Subcutaneous abdominal adipose tissue (tissue), 5 donors: ENCODE results near the gene PAX5.

ENCODE experiments used
- H3K27ac ChIP-seq: one replicate; pipeline ENCODE4 v1.7.0; 2013; ENCODE audit warnings: low read depth, mild to moderate bottlenecking, inconsistent platforms, low read length, moderate library complexity
- H3K27me3 ChIP-seq, 5 donors: one replicate each; pipeline ENCODE4 v1.7.0; 2013; ENCODE audit warnings: low read length in 5 of 5, inconsistent platforms in 1 of 5; ENCODE audit not compliant: control insufficient read depth in 5 of 5, insufficient read depth in 4 of 5
- H3K36me3 ChIP-seq, 5 donors: one replicate each; pipeline ENCODE4 v1.7.0; 2013; ENCODE audit warnings: low read length in 5 of 5; ENCODE audit not compliant: control insufficient read depth in 5 of 5, insufficient read depth in 5 of 5
- H3K4me1 ChIP-seq, 5 donors: one replicate each; pipeline ENCODE4 v1.7.0; 2013; ENCODE audit warnings: low read length in 5 of 5, mild to moderate bottlenecking in 3 of 5, moderate library complexity in 1 of 5; ENCODE audit not compliant: control insufficient read depth in 5 of 5, insufficient read depth in 5 of 5
- H3K4me3 ChIP-seq, 5 donors: one replicate each; pipeline ENCODE4 v1.7.0; 2013; ENCODE audit warnings: low read length in 5 of 5, low read depth in 1 of 5
- H3K9ac ChIP-seq, 5 donors: one replicate each; pipeline ENCODE4 v1.7.0; 2013; ENCODE audit warnings: low read length in 5 of 5, mild to moderate bottlenecking in 4 of 5, moderate library complexity in 3 of 5
- H3K9me3 ChIP-seq, 5 donors: one replicate each; pipeline ENCODE4 v1.7.0; 2013; ENCODE audit warnings: low read length in 5 of 5; ENCODE audit not compliant: control insufficient read depth in 5 of 5
- donor health status: healthy.
- donor health status: healthy.
- donor health status: healthy.
- donor health status: healthy.
- donor health status: healthy.

Gene PAX5

GRCh38 chr9:36980148-36980974 lies 53.7 kb downstream of the PAX5 start:
- H3K36me3 ChIP-seq = no peaks in the 10 kb centered on the region
- no peak overlapping the region for H3K9ac ChIP-seq
- no peaks in the 10 kb centered on the region for H3K9me3 ChIP-seq
- H3K27ac ChIP-seq = no peak overlapping the region
- peaks cover 20 to 52% (median 45%) of the 10 kb centered on the region in 5 donors for H3K27me3 ChIP-seq
- H3K4me1 ChIP-seq = no peaks in the 10 kb centered on the region
- no peak overlapping the region for H3K4me3 ChIP-seq

GRCh38 chr9:36976371-36977030 lies 57.6 kb downstream of the PAX5 start:
- Histone ChIP-seq H3K36me3 (no peaks in the 10 kb centered on the region), H3K4me1 (no peaks in the 10 kb centered on the region), H3K4me3 (no peak overlapping the region), H3K27me3 (peaks cover 4 to 32% (median 25%) of the 10 kb centered on the region in 5 donors), H3K27ac (no peak overlapping the region), H3K9me3 (no peaks in the 10 kb centered on the region), H3K9ac (no peak overlapping the region)

- peaks cover under 1 to 22% (median 12%) of the 10 kb centered on the region in 5 donors for H3K27me3 ChIP-seq
- no peak overlapping the region for H3K9ac ChIP-seq
- H3K4me3 ChIP-seq = no peak overlapping the region
- H3K4me1 ChIP-seq = no peaks in the 10 kb centered on the region
- no peaks in the 10 kb centered on the region for H3K36me3 ChIP-seq
- H3K27ac ChIP-seq = no peak overlapping the region
- no peaks in the 10 kb centered on the region for H3K9me3 ChIP-seq
Measured at GRCh38 chr9:36974731-36975130, 59.3 kb downstream of the PAX5 start.

GRCh38 chr9:36971935-36972488 lies 62.1 kb downstream of the PAX5 start:
- Histone ChIP-seq H3K4me1 (no peaks in the 10 kb centered on the region), H3K4me3 (no peak overlapping the region), H3K36me3 (no peaks in the 10 kb centered on the region), H3K9ac (no peak overlapping the region), H3K27ac (no peak overlapping the region), H3K9me3 (no peaks in the 10 kb centered on the region), H3K27me3 (peaks cover 0 to 12% (median 9%) of the 10 kb centered on the region in 5 donors)

- Histone ChIP-seq H3K9ac (no peak overlapping the region), H3K9me3 (no peaks in the 10 kb centered on the region), H3K27ac (no peak overlapping the region), H3K4me1 (no peaks in the 10 kb centered on the region), H3K4me3 (no peak overlapping the region), H3K27me3 (peaks cover 0 to 11% (median 2%) of the 10 kb centered on the region in 5 donors), H3K36me3 (no peaks in the 10 kb centered on the region)
Measured at GRCh38 chr9:36970007-36970888, 63.8 kb downstream of the PAX5 start.

- no peaks in the 10 kb centered on the region for H3K9me3 ChIP-seq
- H3K27me3 ChIP-seq = peaks cover 0 to 11% (median 2%) of the 10 kb centered on the region in 5 donors
- H3K4me3 ChIP-seq = no peak overlapping the region
- H3K9ac ChIP-seq = no peak overlapping the region
- no peak overlapping the region for H3K27ac ChIP-seq
- H3K4me1 ChIP-seq = no peaks in the 10 kb centered on the region
- no peaks in the 10 kb centered on the region for H3K36me3 ChIP-seq
Measured at GRCh38 chr9:36969216-36969771, 64.8 kb downstream of the PAX5 start.

- Histone ChIP-seq H3K27me3 (peaks cover 0 to 11% (median 2%) of the 10 kb centered on the region in 5 donors), H3K4me3 (no peak overlapping the region), H3K9ac (no peak overlapping the region), H3K9me3 (no peaks in the 10 kb centered on the region), H3K27ac (no peak overlapping the region), H3K4me1 (no peaks in the 10 kb centered on the region), H3K36me3 (no peaks in the 10 kb centered on the region)
Measured at GRCh38 chr9:36968574-36969215, 65.4 kb downstream of the PAX5 start.

GRCh38 chr9:36967997-36968396 lies 66.1 kb downstream of the PAX5 start:
- no peak overlapping the region for H3K4me3 ChIP-seq
- H3K27me3 ChIP-seq = peaks cover 0 to 14% (median 2%) of the 10 kb centered on the region in 5 donors
- no peaks in the 10 kb centered on the region for H3K36me3 ChIP-seq
- H3K27ac ChIP-seq = no peak overlapping the region
- H3K9ac ChIP-seq = no peak overlapping the region
- H3K4me1 ChIP-seq = no peaks in the 10 kb centered on the region
- no peaks in the 10 kb centered on the region for H3K9me3 ChIP-seq

- H3K27ac ChIP-seq = no peak overlapping the region
- no peaks in the 10 kb centered on the region for H3K9me3 ChIP-seq
- no peaks in the 10 kb centered on the region for H3K36me3 ChIP-seq
- peaks cover 0 to 6% (median 5%) of the 10 kb centered on the region in 5 donors for H3K4me1 ChIP-seq
- H3K9ac ChIP-seq = no peak overlapping the region
- no peak overlapping the region for H3K4me3 ChIP-seq
- H3K27me3 ChIP-seq = peaks cover 0 to 14% (median 2%) of the 10 kb centered on the region in 5 donors
Measured at GRCh38 chr9:36966371-36967097, 67.5 kb downstream of the PAX5 start.
